Measurements from ENCODE around the gene CALHM2.

CALHM2 gene

GRCh38 chr10:103442031-103442461, 10.1 kb downstream of the CALHM2 start:
- Histone ChIP-seq H3K36me3 (ENCODE audit: low read depth) (peaks cover 96% of the 10 kb centered on the region), H3K27ac (ENCODE audit: poor library complexity, severe bottlenecking) (no peak overlapping the region), H3K27me3 (ENCODE audit: insufficient read depth, poor library complexity, severe bottlenecking) (no peaks in the 10 kb centered on the region), H3K4me3 (ENCODE audit: severe bottlenecking) (no peak overlapping the region), H3K9me3 (ENCODE audit: severe bottlenecking) (no peaks in the 10 kb centered on the region), H3K4me1 (ENCODE audit: insufficient read depth, poor library complexity, severe bottlenecking) (no peaks in the 10 kb centered on the region)
- DNase-seq (ENCODE audit: low spot score) (no peak), ATAC-seq (ENCODE audit: low read depth) (no peak)
- TF ChIP-seq CTCF (IDR thresholded peaks at IDR 0.05; ENCODE audit: poor library complexity, severe bottlenecking), result no peak

- Histone ChIP-seq H3K4me3 (ENCODE audit: severe bottlenecking) (no peak overlapping the region), H3K27me3 (ENCODE audit: insufficient read depth, poor library complexity, severe bottlenecking) (no peaks in the 10 kb centered on the region), H3K27ac (ENCODE audit: poor library complexity, severe bottlenecking) (no peak overlapping the region), H3K4me1 (ENCODE audit: insufficient read depth, poor library complexity, severe bottlenecking) (no peaks in the 10 kb centered on the region), H3K9me3 (ENCODE audit: severe bottlenecking) (no peaks in the 10 kb centered on the region), H3K36me3 (ENCODE audit: low read depth) (peaks cover 100% of the 10 kb centered on the region)
- DNase-seq (ENCODE audit: low spot score) (no peak), ATAC-seq (ENCODE audit: low read depth) (no peak)
- no peak for TF ChIP-seq CTCF (IDR thresholded peaks at IDR 0.05; ENCODE audit: poor library complexity, severe bottlenecking)
Observed at GRCh38 chr10:103441611-103442010, 10.6 kb downstream of the CALHM2 start.

- no peak for DNase-seq (ENCODE audit: low spot score)
- Histone ChIP-seq H3K36me3 (ENCODE audit: low read depth) (peaks cover 100% of the 10 kb centered on the region), H3K4me3 (ENCODE audit: severe bottlenecking) (no peak overlapping the region), H3K27me3 (ENCODE audit: insufficient read depth, poor library complexity, severe bottlenecking) (no peaks in the 10 kb centered on the region), H3K9me3 (ENCODE audit: severe bottlenecking) (no peaks in the 10 kb centered on the region), H3K27ac (ENCODE audit: poor library complexity, severe bottlenecking) (no peak overlapping the region), H3K4me1 (ENCODE audit: insufficient read depth, poor library complexity, severe bottlenecking) (no peaks in the 10 kb centered on the region)
- ATAC-seq (ENCODE audit: low read depth), result no peak
- no peak for TF ChIP-seq CTCF (IDR thresholded peaks at IDR 0.05; ENCODE audit: poor library complexity, severe bottlenecking)
Observed at GRCh38 chr10:103441206-103441605, 11.0 kb downstream of the CALHM2 start.

GRCh38 chr10:103440416-103440815, 11.8 kb downstream of the CALHM2 start:
- TF ChIP-seq CTCF (IDR thresholded peaks at IDR 0.05; ENCODE audit: poor library complexity, severe bottlenecking), result no peak
- Histone ChIP-seq H3K27ac (ENCODE audit: poor library complexity, severe bottlenecking) (no peak overlapping the region), H3K9me3 (ENCODE audit: severe bottlenecking) (no peaks in the 10 kb centered on the region), H3K36me3 (ENCODE audit: low read depth) (peaks cover 99% of the 10 kb centered on the region), H3K4me3 (ENCODE audit: severe bottlenecking) (no peak overlapping the region), H3K4me1 (ENCODE audit: insufficient read depth, poor library complexity, severe bottlenecking) (no peaks in the 10 kb centered on the region), H3K27me3 (ENCODE audit: insufficient read depth, poor library complexity, severe bottlenecking) (no peaks in the 10 kb centered on the region)
- ATAC-seq (ENCODE audit: low read depth) (no peak), DNase-seq (ENCODE audit: low spot score) (no peak)

GRCh38 chr10:103439776-103440175, 12.4 kb downstream of the CALHM2 start:
- Histone ChIP-seq H3K4me1 (ENCODE audit: insufficient read depth, poor library complexity, severe bottlenecking) (no peaks in the 10 kb centered on the region), H3K36me3 (ENCODE audit: low read depth) (peaks cover 99% of the 10 kb centered on the region), H3K4me3 (ENCODE audit: severe bottlenecking) (no peak overlapping the region), H3K27ac (ENCODE audit: poor library complexity, severe bottlenecking) (no peak overlapping the region), H3K27me3 (ENCODE audit: insufficient read depth, poor library complexity, severe bottlenecking) (no peaks in the 10 kb centered on the region), H3K9me3 (ENCODE audit: severe bottlenecking) (no peaks in the 10 kb centered on the region)
- no peak for ATAC-seq (ENCODE audit: low read depth)
- TF ChIP-seq CTCF (IDR thresholded peaks at IDR 0.05; ENCODE audit: poor library complexity, severe bottlenecking), result no peak
- no peak for DNase-seq (ENCODE audit: low spot score)

Measured in RWPE2 (cell line).